Activated T-cell treated with anti-CD3 and anti-CD28 coated beads, Interleukin-2, amount 50 U/mL, for 72 hours (primary cell): ENCODE data around the gene MCC. TPM values are rescaled to one million over a fixed set of nuclear protein-coding genes. Genes with fewer than 3 reads are reported as not detected.
A peak's percentile ranks its signal among the peaks of the same experiment; 100 is the strongest.

Experiments
- ATAC-seq, 2 donors: fragments of 150-1000 bp; cut with Tn5 transposase; replicated peaks in 1 of 2; 2 replicates each; pipeline ENCODE4 v1.10.0; 2021; ENCODE audit warnings: moderate library complexity in 2 of 2, mild to moderate bottlenecking in 1 of 2
- DNase-seq, 2 donors: peaks; one replicate each; pipeline ENCODE4 v3.0.0; 2021 to 2022; ENCODE audit warnings: mixed read lengths in 1 of 2
- H3K27ac Mint-ChIP-seq: one replicate; pipeline ENCODE4 v1.8.0; 2022; ENCODE audit warnings: mild to moderate bottlenecking, moderate library complexity, mixed read lengths
- H3K27me3 Mint-ChIP-seq: one replicate; pipeline ENCODE4 v1.8.0; 2022; ENCODE audit warnings: low read depth, mixed read lengths
- H3K36me3 Mint-ChIP-seq, 2 donors: one replicate each; pipeline ENCODE4 v1.8.0; 2022; ENCODE audit warnings: mixed read lengths in 2 of 2, mild to moderate bottlenecking in 1 of 2; ENCODE audit not compliant: insufficient read depth in 2 of 2
- H3K4me1 Mint-ChIP-seq: one replicate; pipeline ENCODE4 v1.8.0; 2022; ENCODE audit warnings: low read depth, mixed read lengths
- H3K4me3 Mint-ChIP-seq, 2 donors: one replicate each; pipeline ENCODE4 v1.8.0; 2022; ENCODE audit warnings: mild to moderate bottlenecking in 2 of 2, mixed read lengths in 2 of 2, moderate library complexity in 2 of 2
- H3K9me3 Mint-ChIP-seq, 2 donors: one replicate each; pipeline ENCODE4 v1.8.0; 2022; ENCODE audit warnings: mixed read lengths in 2 of 2
- total RNA-seq, 2 donors: library from RNA; stranded (reverse); gene quantifications; one replicate each; pipeline ENCODE4 v1.2.3, GENCODE V29; 2022

MCC gene
- total RNA-seq, 2 donors from 2014 or later = 3.3 to 4.2 TPM

GRCh38 chr5:112976432-112977309, 511.6 kb downstream of the MCC start, which contains the start of gene DCP2:
Gene DCP2 (plus strand): TSS chr5:112976798. CDS start chr5:112976934, 136 bp downstream.
- Mint-ChIP-seq H3K27me3 (no peaks in the 10 kb centered on the region), H3K9me3 (peaks cover 0 to 2% of the 10 kb centered on the region in 2 donors), H3K4me1 (peaks cover 57% of the 10 kb centered on the region), H3K27ac (peak within 1 kb of the TSS; percentile 89), H3K36me3 (peaks cover 6 to 18% of the 10 kb centered on the region in 2 donors), H3K4me3 (peak within 1 kb of the TSS; percentile 97 to 99)
- DNase-seq (peak; percentile 96 to 97), ATAC-seq (peak; percentile 95 to 97)

- Mint-ChIP-seq H3K9me3 (peaks cover 0 to 2% of the 10 kb centered on the region in 2 donors), H3K27ac (peak overlapping the region; percentile 89), H3K27me3 (no peaks in the 10 kb centered on the region), H3K4me3 (peak overlapping the region; percentile 97 to 99), H3K36me3 (peaks cover 6 to 17% of the 10 kb centered on the region in 2 donors), H3K4me1 (peaks cover 56% of the 10 kb centered on the region)
- ATAC-seq (peak; percentile 24 to 49), DNase-seq (peak; percentile 33 to 40)
These were observed 512.4 kb downstream of the MCC start for GRCh38 chr5:112975721-112976431.

GRCh38 chr5:112974901-112975300, 513.4 kb downstream of the MCC start:
- Mint-ChIP-seq H3K9me3 (peaks cover 0 to 2% of the 10 kb centered on the region in 2 donors), H3K36me3 (peaks cover 6 to 14% of the 10 kb centered on the region in 2 donors), H3K27me3 (no peaks in the 10 kb centered on the region), H3K4me1 (peaks cover 50% of the 10 kb centered on the region), H3K4me3 (peak overlapping the region in 1 of 2 donors; percentile 97), H3K27ac (peak overlapping the region; percentile 89)
- no peak for DNase-seq
- ATAC-seq = no peak

- Mint-ChIP-seq H3K27ac (no peak overlapping the region), H3K4me3 (no peak overlapping the region), H3K9me3 (peaks cover 0 to 2% of the 10 kb centered on the region in 2 donors), H3K4me1 (peaks cover 50% of the 10 kb centered on the region), H3K27me3 (no peaks in the 10 kb centered on the region), H3K36me3 (peaks cover 6 to 12% of the 10 kb centered on the region in 2 donors)
- DNase-seq = no peak
- no peak for ATAC-seq
These were observed 514.3 kb downstream of the MCC start for GRCh38 chr5:112973904-112974303.

- Mint-ChIP-seq H3K27ac (no peak overlapping the region), H3K9me3 (peaks cover 0 to 2% of the 10 kb centered on the region in 2 donors), H3K4me1 (peaks cover 48% of the 10 kb centered on the region), H3K27me3 (no peaks in the 10 kb centered on the region), H3K36me3 (peaks cover 6 to 8% of the 10 kb centered on the region in 2 donors), H3K4me3 (no peak overlapping the region)
- ATAC-seq = no peak
- DNase-seq = no peak
These were observed 515.2 kb downstream of the MCC start for GRCh38 chr5:112973036-112973435.

Other genes with a start within 250 kb of the MCC start
- not detected for gene TSSK1B, start 53.5 kb downstream of the MCC start, total RNA-seq
- gene YTHDC2, start 25.2 kb upstream of the MCC start, total RNA-seq = 10 to 100 TPM; 21.9 to 27.4 TPM